HEK293 (cell line): ENCODE results near the gene B3GNT8.

Experiments
- BCL11B ChIP-seq: fragments of 450-650 bp; formaldehyde crosslinking; IDR thresholded peaks from 2 replicates; pipeline ENCODE4 v1.5.1; 2016; ENCODE audit warnings: low read depth, missing biosample characterization, missing genetic modification characterization
- KLF1 ChIP-seq: fragments of 450-650 bp; formaldehyde crosslinking; IDR thresholded peaks from 2 replicates; pipeline ENCODE4 v1.5.1; 2016; ENCODE audit warnings: missing biosample characterization, missing genetic modification characterization
- KLF10 ChIP-seq: fragments of 450-650 bp; IDR thresholded peaks from 2 replicates; pipeline ENCODE4 v1.5.1; 2018; ENCODE audit warnings: missing biosample characterization, mild to moderate bottlenecking, missing genetic modification characterization
- KLF16 ChIP-seq: fragments of 450-650 bp; formaldehyde crosslinking; IDR thresholded peaks from 2 replicates; pipeline ENCODE4 v1.5.1; 2017; ENCODE audit warnings: missing biosample characterization, missing genetic modification characterization
- KLF8 ChIP-seq: fragments of 450-650 bp; formaldehyde crosslinking; IDR thresholded peaks from 2 replicates; pipeline ENCODE4 v1.5.1; 2016; ENCODE audit warnings: missing biosample characterization, missing genetic modification characterization
- SCRT2 ChIP-seq: fragments of 450-650 bp; formaldehyde crosslinking; IDR thresholded peaks from 2 replicates; pipeline ENCODE4 v1.5.1; 2016; ENCODE audit warnings: missing biosample characterization, missing genetic modification characterization
- SP2 ChIP-seq: fragments of 450-650 bp; formaldehyde crosslinking; IDR thresholded peaks from 2 replicates; pipeline ENCODE4 v1.5.1; 2016; ENCODE audit warnings: missing biosample characterization, missing genetic modification characterization
- SP3 ChIP-seq: fragments of 450-650 bp; formaldehyde crosslinking; IDR thresholded peaks from 2 replicates; pipeline ENCODE4 v1.5.1; 2016; ENCODE audit warnings: missing biosample characterization, missing genetic modification characterization
- TRIM28 ChIP-seq: IDR thresholded peaks from 2 replicates; pipeline ENCODE4 v1.6.1; 2011; ENCODE audit warnings: low read length, control low read depth, borderline replicate concordance
- WT1 ChIP-seq: fragments of 450-650 bp; formaldehyde crosslinking; IDR thresholded peaks from 2 replicates; pipeline ENCODE4 v1.5.1; 2016; ENCODE audit warnings: missing biosample characterization, missing genetic modification characterization
- YY1 ChIP-seq: fragments of 450-650 bp; formaldehyde crosslinking; IDR thresholded peaks from 2 replicates; pipeline ENCODE4 v1.5.1; 2018; ENCODE audit warnings: missing biosample characterization, missing genetic modification characterization
- ZBTB17 ChIP-seq: fragments of 450-650 bp; formaldehyde crosslinking; IDR thresholded peaks from 2 replicates; pipeline ENCODE4 v1.5.1; 2016; ENCODE audit warnings: missing biosample characterization, missing genetic modification characterization
- ZBTB21 ChIP-seq: fragments of 450-650 bp; formaldehyde crosslinking; IDR thresholded peaks from 2 replicates; pipeline ENCODE4 v1.5.1; 2017; ENCODE audit warnings: missing biosample characterization, missing genetic modification characterization
- ZBTB48 ChIP-seq: fragments of 450-650 bp; formaldehyde crosslinking; IDR thresholded peaks from 2 replicates; pipeline ENCODE4 v1.5.1; 2016; ENCODE audit warnings: missing biosample characterization, missing genetic modification characterization
- ZBTB7A ChIP-seq: fragments of 450-650 bp; formaldehyde crosslinking; IDR thresholded peaks from 2 replicates; pipeline ENCODE4 v1.5.1; 2016; ENCODE audit warnings: low read depth, missing biosample characterization, missing genetic modification characterization
- ZEB2 ChIP-seq: fragments of 450-650 bp; formaldehyde crosslinking; IDR thresholded peaks from 2 replicates; pipeline ENCODE4 v1.5.1; 2016; ENCODE audit warnings: missing biosample characterization, missing genetic modification characterization
- ZFP37 ChIP-seq: fragments of 450-650 bp; formaldehyde crosslinking; IDR thresholded peaks from 2 replicates; pipeline ENCODE4 v1.5.1; 2016; ENCODE audit warnings: missing biosample characterization, missing genetic modification characterization
- ZNF112 ChIP-seq: fragments of 450-650 bp; formaldehyde crosslinking; IDR thresholded peaks from 2 replicates; pipeline ENCODE4 v1.5.0; 2017; ENCODE audit warnings: missing biosample characterization, missing genetic modification characterization
- ZNF2 ChIP-seq: fragments of 450-650 bp; formaldehyde crosslinking; IDR thresholded peaks from 2 replicates; pipeline ENCODE4 v1.5.1; 2016; ENCODE audit warnings: missing biosample characterization, missing genetic modification characterization
- ZNF266 ChIP-seq: fragments of 450-650 bp; formaldehyde crosslinking; IDR thresholded peaks from 2 replicates; pipeline ENCODE4 v1.5.1; 2016; ENCODE audit warnings: missing biosample characterization, missing genetic modification characterization, low read depth
- ZNF324 ChIP-seq: fragments of 450-650 bp; formaldehyde crosslinking; IDR thresholded peaks from 2 replicates; pipeline ENCODE4 v1.5.1; 2016; ENCODE audit warnings: missing biosample characterization, missing genetic modification characterization
- ZNF335 ChIP-seq: fragments of 450-650 bp; formaldehyde crosslinking; conservative IDR thresholded peaks from 2 replicates; pipeline ENCODE4 v1.5.1; 2016; ENCODE audit warnings: missing biosample characterization, missing genetic modification characterization
- ZNF391 ChIP-seq: fragments of 450-650 bp; formaldehyde crosslinking; IDR thresholded peaks from 2 replicates; pipeline ENCODE4 v1.5.1; 2016; ENCODE audit warnings: low read depth, missing biosample characterization, missing genetic modification characterization, borderline replicate concordance
- ZNF416 ChIP-seq: fragments of 450-650 bp; formaldehyde crosslinking; IDR thresholded peaks from 2 replicates; pipeline ENCODE4 v1.5.1; 2016; ENCODE audit warnings: missing biosample characterization, missing genetic modification characterization
- ZNF426 ChIP-seq: fragments of 450-650 bp; formaldehyde crosslinking; IDR thresholded peaks from 2 replicates; pipeline ENCODE4 v1.5.1; 2017; ENCODE audit warnings: missing biosample characterization, missing genetic modification characterization, mild to moderate bottlenecking, inconsistent platforms, moderate library complexity
- ZNF510 ChIP-seq: fragments of 450-650 bp; formaldehyde crosslinking; IDR thresholded peaks from 2 replicates; pipeline ENCODE4 v1.5.1; 2018; ENCODE audit warnings: mild to moderate bottlenecking, missing genetic modification characterization, missing biosample characterization; ENCODE audit not compliant: insufficient replicate concordance
- ZNF623 ChIP-seq: fragments of 450-650 bp; formaldehyde crosslinking; IDR thresholded peaks from 2 replicates; pipeline ENCODE4 v1.5.1; 2016; ENCODE audit warnings: missing biosample characterization, missing genetic modification characterization
- ZNF626 ChIP-seq: fragments of 450-650 bp; sonication (Bioruptor Pico); formaldehyde crosslinking; IDR thresholded peaks from 2 replicates; pipeline ENCODE4 v1.5.1; 2018; ENCODE audit warnings: missing biosample characterization, missing genetic modification characterization, inconsistent platforms
- ZNF692 ChIP-seq: fragments of 450-650 bp; formaldehyde crosslinking; IDR thresholded peaks from 2 replicates; pipeline ENCODE4 v1.5.1; 2016; ENCODE audit warnings: missing biosample characterization, missing genetic modification characterization
- ZNF76 ChIP-seq: fragments of 450-650 bp; formaldehyde crosslinking; IDR thresholded peaks from 2 replicates; pipeline ENCODE4; 2016; ENCODE audit warnings: low read depth, missing biosample characterization, missing genetic modification characterization, borderline replicate concordance
- TF ChIP-seq, protein P1 (sequence below): fragments of 450-650 bp; formaldehyde crosslinking; IDR thresholded peaks from 2 replicates; pipeline ENCODE4 v1.5.1; 2016; ENCODE audit warnings: missing biosample characterization, missing genetic modification characterization
- TF ChIP-seq, protein P2 (sequence below): fragments of 450-650 bp; formaldehyde crosslinking; IDR thresholded peaks from 2 replicates; pipeline ENCODE4 v1.5.1; 2017; ENCODE audit warnings: missing biosample characterization, missing genetic modification characterization
- TF ChIP-seq, protein P3 (sequence below): fragments of 450-650 bp; formaldehyde crosslinking; conservative IDR thresholded peaks from 2 replicates; pipeline ENCODE4 v1.5.1; 2016; ENCODE audit warnings: low read depth, missing biosample characterization, missing genetic modification characterization

B3GNT8 gene

GRCh38 chr19:41439441-41440222 is 12.5 kb upstream of the B3GNT8 start, which contains the start of gene DMAC2 (continued):
- TF ChIP-seq ZNF416 (tag by site-specific recombination) (no peak), ZNF426 (no peak), ZNF626 (no peak), ZNF335 (peak; percentile 95), ZNF692 (tag by site-specific recombination) (peak; percentile 75; the same call in 1 of the 2 replicates), YY1 (tag by site-specific recombination) (peak; percentile 91; the same call in 1 of the 2 replicates), ZFP37 (tag by site-specific recombination) (peak; percentile 45; the same call in 1 of the 2 replicates), BCL11B (tag by site-specific recombination) (no peak), ZNF324 (tag by site-specific recombination) (peak; percentile 92), ZNF266 (tag by site-specific recombination) (no peak), SP3 (tag by site-specific recombination) (peak; percentile 94), ZNF623 (no peak), SP2 (tag by site-specific recombination) (peak; percentile 94), KLF8 (tag by site-specific recombination) (peak; percentile 89), ZBTB21 (tag by site-specific recombination) (peak; percentile 49; the same call in 1 of the 2 replicates), WT1 (tag by site-specific recombination) (no peak), ZBTB7A (tag by site-specific recombination) (peak; percentile 73; the same call in 1 of the 2 replicates), ZBTB17 (tag by site-specific recombination) (peak; percentile 97), ZNF391 (no peak; the same call in 1 of the 2 replicates), ZNF112 (tag by site-specific recombination) (no peak), TRIM28 (peak; percentile 49; the same call in 1 of the 2 replicates), KLF16 (tag by site-specific recombination) (peak; percentile 83), SCRT2 (tag by site-specific recombination) (peak; percentile 93), ZNF2 (peak; percentile 75; the same call in 1 of the 2 replicates), ZEB2 (tag by site-specific recombination) (peak; percentile 70; the same call in 1 of the 2 replicates), ZNF510 (tag by site-specific recombination) (no peak), ZNF76 (peak; percentile 56; the same call in 1 of the 2 replicates), KLF10 (tag by site-specific recombination) (peak; percentile 83), KLF1 (peak; percentile 44; the same call in 1 of the 2 replicates), ZBTB48 (peak; percentile 80; the same call in 1 of the 2 replicates)
- TF ChIP-seq, protein P1, sequence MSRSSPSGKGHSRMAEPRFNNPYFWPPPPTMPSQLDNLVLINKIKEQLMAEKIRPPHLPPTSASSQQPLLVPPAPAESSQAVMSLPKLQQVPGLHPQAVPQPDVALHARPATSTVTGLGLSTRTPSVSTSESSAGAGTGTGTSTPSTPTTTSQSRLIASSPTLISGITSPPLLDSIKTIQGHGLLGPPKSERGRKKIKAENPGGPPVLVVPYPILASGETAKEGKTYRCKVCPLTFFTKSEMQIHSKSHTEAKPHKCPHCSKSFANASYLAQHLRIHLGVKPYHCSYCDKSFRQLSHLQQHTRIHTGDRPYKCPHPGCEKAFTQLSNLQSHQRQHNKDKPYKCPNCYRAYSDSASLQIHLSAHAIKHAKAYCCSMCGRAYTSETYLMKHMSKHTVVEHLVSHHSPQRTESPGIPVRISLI: no peak
- TF ChIP-seq, protein P2, sequence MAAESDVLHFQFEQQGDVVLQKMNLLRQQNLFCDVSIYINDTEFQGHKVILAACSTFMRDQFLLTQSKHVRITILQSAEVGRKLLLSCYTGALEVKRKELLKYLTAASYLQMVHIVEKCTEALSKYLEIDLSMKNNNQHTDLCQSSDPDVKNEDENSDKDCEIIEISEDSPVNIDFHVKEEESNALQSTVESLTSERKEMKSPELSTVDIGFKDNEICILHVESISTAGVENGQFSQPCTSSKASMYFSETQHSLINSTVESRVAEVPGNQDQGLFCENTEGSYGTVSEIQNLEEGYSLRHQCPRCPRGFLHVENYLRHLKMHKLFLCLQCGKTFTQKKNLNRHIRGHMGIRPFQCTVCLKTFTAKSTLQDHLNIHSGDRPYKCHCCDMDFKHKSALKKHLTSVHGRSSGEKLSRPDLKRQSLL (tag by site-specific recombination): peak; percentile 70
- TF ChIP-seq, protein P3, sequence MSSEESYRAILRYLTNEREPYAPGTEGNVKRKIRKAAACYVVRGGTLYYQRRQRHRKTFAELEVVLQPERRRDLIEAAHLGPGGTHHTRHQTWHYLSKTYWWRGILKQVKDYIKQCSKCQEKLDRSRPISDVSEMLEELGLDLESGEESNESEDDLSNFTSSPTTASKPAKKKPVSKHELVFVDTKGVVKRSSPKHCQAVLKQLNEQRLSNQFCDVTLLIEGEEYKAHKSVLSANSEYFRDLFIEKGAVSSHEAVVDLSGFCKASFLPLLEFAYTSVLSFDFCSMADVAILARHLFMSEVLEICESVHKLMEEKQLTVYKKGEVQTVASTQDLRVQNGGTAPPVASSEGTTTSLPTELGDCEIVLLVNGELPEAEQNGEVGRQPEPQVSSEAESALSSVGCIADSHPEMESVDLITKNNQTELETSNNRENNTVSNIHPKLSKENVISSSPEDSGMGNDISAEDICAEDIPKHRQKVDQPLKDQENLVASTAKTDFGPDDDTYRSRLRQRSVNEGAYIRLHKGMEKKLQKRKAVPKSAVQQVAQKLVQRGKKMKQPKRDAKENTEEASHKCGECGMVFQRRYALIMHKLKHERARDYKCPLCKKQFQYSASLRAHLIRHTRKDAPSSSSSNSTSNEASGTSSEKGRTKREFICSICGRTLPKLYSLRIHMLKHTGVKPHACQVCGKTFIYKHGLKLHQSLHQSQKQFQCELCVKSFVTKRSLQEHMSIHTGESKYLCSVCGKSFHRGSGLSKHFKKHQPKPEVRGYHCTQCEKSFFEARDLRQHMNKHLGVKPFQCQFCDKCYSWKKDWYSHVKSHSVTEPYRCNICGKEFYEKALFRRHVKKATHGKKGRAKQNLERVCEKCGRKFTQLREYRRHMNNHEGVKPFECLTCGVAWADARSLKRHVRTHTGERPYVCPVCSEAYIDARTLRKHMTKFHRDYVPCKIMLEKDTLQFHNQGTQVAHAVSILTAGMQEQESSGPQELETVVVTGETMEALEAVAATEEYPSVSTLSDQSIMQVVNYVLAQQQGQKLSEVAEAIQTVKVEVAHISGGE (tag by site-specific recombination): peak; percentile 81
